ENCODE measurements around the gene NUP133.

Gene NUP133

DNA sequence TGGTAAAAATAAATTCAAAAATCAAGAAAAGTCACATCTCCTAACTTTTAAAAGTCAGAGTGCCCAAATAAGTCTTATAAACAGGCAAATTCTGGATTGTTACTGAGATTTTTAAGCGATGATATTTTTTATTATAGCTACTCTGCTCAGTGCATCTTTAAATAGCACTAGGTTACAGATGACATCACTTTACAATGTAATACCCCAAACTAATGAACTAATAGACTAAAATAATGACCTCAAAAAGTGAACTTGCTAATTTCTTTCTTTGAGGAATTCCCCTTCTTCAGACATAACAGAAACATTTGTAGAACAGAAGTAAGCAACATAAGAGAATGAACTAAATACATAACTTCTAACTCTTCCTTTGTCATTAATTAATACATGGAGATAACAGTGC lies 41.3 kb downstream of the NUP133 start:
- H3K23ac ChIP-seq (ENCODE audit: low read length in 2 of 2): no peak overlapping the region
- H3K4me3 ChIP-seq (ENCODE audit: insufficient read depth in 1 of 2, low read depth in 1 of 2, low read length in 2 of 2): no peak overlapping the region
- no peak overlapping the region for H2AK5ac ChIP-seq (ENCODE audit: low read length, severe bottlenecking)
- H3K14ac ChIP-seq (ENCODE audit: low read length in 2 of 2): no peak overlapping the region
- no peak overlapping the region for H2BK15ac ChIP-seq (ENCODE audit: low read depth, poor library complexity, severe bottlenecking)
- no peak overlapping the region for H4K8ac ChIP-seq (ENCODE audit: low read length)
- no peaks in the 10 kb centered on the region for H3K9me3 ChIP-seq (ENCODE audit: control insufficient read depth, low read length)
- no peak overlapping the region for H3K4ac ChIP-seq (ENCODE audit: low read depth in 1 of 2, low read length in 2 of 2)
- H3K18ac ChIP-seq (ENCODE audit: low read depth in 1 of 2, low read length in 2 of 2): no peak overlapping the region
- H2BK5ac ChIP-seq (ENCODE audit: low read depth, low read length, poor library complexity, severe bottlenecking): no peak overlapping the region
- no peak overlapping the region for H2BK120ac ChIP-seq (ENCODE audit: low read depth, low read length)
- H2BK12ac ChIP-seq (ENCODE audit: low read length in 2 of 2): no peak overlapping the region
- DNase-seq: no peak
- no peaks in the 10 kb centered on the region for H3K4me1 ChIP-seq (ENCODE audit: control insufficient read depth, insufficient read depth, low read depth, low read length)
- no CpG with 5 or more reads among the region's 1 CpG for WGBS
- peaks cover 18% of the 10 kb centered on the region for H3K79me1 ChIP-seq (replicated peaks; ENCODE audit: low read length, poor library complexity, severe bottlenecking)
- H2AFZ ChIP-seq (ENCODE audit: low read depth, low read length): no peak overlapping the region
- no peak overlapping the region for H3K4me2 ChIP-seq (ENCODE audit: low read length, poor library complexity, severe bottlenecking)
- no peaks in the 10 kb centered on the region for H3K27me3 ChIP-seq (ENCODE audit: control insufficient read depth in 1 of 2, insufficient read depth in 1 of 2, low read length in 2 of 2)
- peaks cover 44 to 96% of the 10 kb centered on the region in 2 experiments for H3K36me3 ChIP-seq (ENCODE audit: control insufficient read depth in 1 of 2, insufficient read depth in 2 of 2, low read depth in 1 of 2, low read length in 2 of 2)
- H3K9ac ChIP-seq (ENCODE audit: low read length): no peak overlapping the region
- H3K27ac ChIP-seq (ENCODE audit: low read length, poor library complexity, severe bottlenecking): no peak overlapping the region
- H4K91ac ChIP-seq (ENCODE audit: low read length): no peak overlapping the region

DNA sequence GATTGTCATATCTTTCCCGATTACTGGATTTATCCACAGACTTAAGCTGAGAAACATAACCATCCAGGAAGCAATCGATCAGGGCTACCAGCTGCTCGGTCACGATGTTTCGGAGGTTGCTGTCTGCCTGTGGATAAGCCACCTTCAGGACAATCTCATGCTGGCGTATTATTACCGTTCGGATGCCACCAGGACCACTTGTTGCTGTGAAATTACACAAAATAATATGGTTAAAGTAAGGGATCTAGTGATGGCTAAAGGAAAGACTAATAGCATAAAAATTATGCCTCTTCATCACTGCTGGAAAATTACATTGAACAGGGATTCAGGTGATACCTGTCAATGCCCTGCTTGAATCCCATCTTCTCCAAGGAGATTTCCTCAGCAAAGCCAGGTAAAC lies 43.5 kb downstream of the NUP133 start:
- no peak overlapping the region for H3K4ac ChIP-seq (ENCODE audit: low read depth in 1 of 2, low read length in 2 of 2)
- H2BK120ac ChIP-seq (ENCODE audit: low read depth, low read length): no peak overlapping the region
- H4K8ac ChIP-seq (ENCODE audit: low read length): no peak overlapping the region
- no peak for DNase-seq
- peaks cover 12% of the 10 kb centered on the region for H3K79me1 ChIP-seq (replicated peaks; ENCODE audit: low read length, poor library complexity, severe bottlenecking)
- no peak overlapping the region for H3K4me2 ChIP-seq (ENCODE audit: low read length, poor library complexity, severe bottlenecking)
- no peak overlapping the region for H3K14ac ChIP-seq (ENCODE audit: low read length in 2 of 2)
- no peak overlapping the region for H2AK5ac ChIP-seq (ENCODE audit: low read length, severe bottlenecking)
- no peak overlapping the region for H3K18ac ChIP-seq (ENCODE audit: low read depth in 1 of 2, low read length in 2 of 2)
- H3K36me3 ChIP-seq (ENCODE audit: control insufficient read depth in 1 of 2, insufficient read depth in 2 of 2, low read depth in 1 of 2, low read length in 2 of 2): peaks cover 39 to 97% of the 10 kb centered on the region in 2 experiments
- no peaks in the 10 kb centered on the region for H3K27me3 ChIP-seq (ENCODE audit: control insufficient read depth in 1 of 2, insufficient read depth in 1 of 2, low read length in 2 of 2)
- no peak overlapping the region for H2BK5ac ChIP-seq (ENCODE audit: low read depth, low read length, poor library complexity, severe bottlenecking)
- H3K4me3 ChIP-seq (ENCODE audit: insufficient read depth in 1 of 2, low read depth in 1 of 2, low read length in 2 of 2): no peak overlapping the region
- no peaks in the 10 kb centered on the region for H3K9me3 ChIP-seq (ENCODE audit: control insufficient read depth, low read length)
- no peak overlapping the region for H3K27ac ChIP-seq (ENCODE audit: low read length, poor library complexity, severe bottlenecking)
- no peak overlapping the region for H3K23ac ChIP-seq (ENCODE audit: low read length in 2 of 2)
- H2AFZ ChIP-seq (ENCODE audit: low read depth, low read length): no peak overlapping the region
- H4K91ac ChIP-seq (ENCODE audit: low read length): no peak overlapping the region
- H2BK12ac ChIP-seq (ENCODE audit: low read length in 2 of 2): no peak overlapping the region
- H3K9ac ChIP-seq (ENCODE audit: low read length): no peak overlapping the region
- no peak overlapping the region for H2BK15ac ChIP-seq (ENCODE audit: low read depth, poor library complexity, severe bottlenecking)
- WGBS: over 99% methylated on average over 8 of the region's 8 CpGs
- H3K4me1 ChIP-seq (ENCODE audit: control insufficient read depth, insufficient read depth, low read depth, low read length): no peaks in the 10 kb centered on the region

GRCh38 chr1:229461032-229461668 lies 47.0 kb downstream of the NUP133 start:
- H3K9ac ChIP-seq (ENCODE audit: low read length): no peak overlapping the region
- no peaks in the 10 kb centered on the region for H3K9me3 ChIP-seq (ENCODE audit: control insufficient read depth, low read length)
- no peaks in the 10 kb centered on the region for H3K4me1 ChIP-seq (ENCODE audit: control insufficient read depth, insufficient read depth, low read depth, low read length)
- H3K79me1 ChIP-seq (replicated peaks; ENCODE audit: low read length, poor library complexity, severe bottlenecking): peaks cover 8% of the 10 kb centered on the region
- no peak overlapping the region for H3K4ac ChIP-seq (ENCODE audit: low read depth in 1 of 2, low read length in 2 of 2)
- no peak overlapping the region for H2BK120ac ChIP-seq (ENCODE audit: low read depth, low read length)
- H3K4me2 ChIP-seq (ENCODE audit: low read length, poor library complexity, severe bottlenecking): no peak overlapping the region
- no peak for DNase-seq
- H2BK15ac ChIP-seq (ENCODE audit: low read depth, poor library complexity, severe bottlenecking): no peak overlapping the region
- H3K14ac ChIP-seq (ENCODE audit: low read length in 2 of 2): no peak overlapping the region
- H3K4me3 ChIP-seq (ENCODE audit: insufficient read depth in 1 of 2, low read depth in 1 of 2, low read length in 2 of 2): no peak overlapping the region
- H2AK5ac ChIP-seq (ENCODE audit: low read length, severe bottlenecking): no peak overlapping the region
- no peak overlapping the region for H3K18ac ChIP-seq (ENCODE audit: low read depth in 1 of 2, low read length in 2 of 2)
- no peak overlapping the region for H2AFZ ChIP-seq (ENCODE audit: low read depth, low read length)
- no peak overlapping the region for H3K27ac ChIP-seq (ENCODE audit: low read length, poor library complexity, severe bottlenecking)
- 97% methylated on average over 6 of the region's 7 CpGs for WGBS
- no peak overlapping the region for H4K8ac ChIP-seq (ENCODE audit: low read length)
- H3K27me3 ChIP-seq (ENCODE audit: control insufficient read depth in 1 of 2, insufficient read depth in 1 of 2, low read length in 2 of 2): no peaks in the 10 kb centered on the region
- H2BK5ac ChIP-seq (ENCODE audit: low read depth, low read length, poor library complexity, severe bottlenecking): no peak overlapping the region
- H4K91ac ChIP-seq (ENCODE audit: low read length): no peak overlapping the region
- H3K23ac ChIP-seq (ENCODE audit: low read length in 2 of 2): no peak overlapping the region
- no peak overlapping the region for H2BK12ac ChIP-seq (ENCODE audit: low read length in 2 of 2)
- peaks cover 32 to 97% of the 10 kb centered on the region in 2 experiments for H3K36me3 ChIP-seq (ENCODE audit: control insufficient read depth in 1 of 2, insufficient read depth in 2 of 2, low read depth in 1 of 2, low read length in 2 of 2)

DNA sequence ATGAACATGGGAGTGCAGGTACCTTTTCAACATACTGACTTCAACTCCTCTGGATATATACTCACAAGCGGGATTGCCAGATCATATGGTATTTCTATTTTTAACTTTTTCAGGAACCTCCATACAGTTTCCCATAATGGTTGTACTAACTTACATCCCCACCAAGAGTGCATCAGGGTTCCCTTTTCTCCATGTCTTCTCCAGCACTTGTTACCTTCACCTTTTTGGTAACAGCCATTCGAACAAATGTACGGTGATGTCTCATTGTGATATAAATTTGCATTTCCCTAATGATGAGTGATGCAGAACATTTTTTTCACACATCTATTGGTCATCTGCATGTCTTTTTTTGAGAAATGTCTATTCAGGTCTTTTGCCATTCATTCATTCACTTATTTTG lies 48.3 kb downstream of the NUP133 start:
- Histone ChIP-seq H3K27me3 (ENCODE audit: control insufficient read depth in 1 of 2, insufficient read depth in 1 of 2, low read length in 2 of 2) (no peaks in the 10 kb centered on the region), H3K27ac (ENCODE audit: low read length, poor library complexity, severe bottlenecking) (no peak overlapping the region), H4K91ac (ENCODE audit: low read length) (no peak overlapping the region), H3K79me1 (replicated peaks; ENCODE audit: low read length, poor library complexity, severe bottlenecking) (peaks cover 8% of the 10 kb centered on the region), H2BK15ac (ENCODE audit: low read depth, poor library complexity, severe bottlenecking) (no peak overlapping the region), H3K14ac (ENCODE audit: low read length in 2 of 2) (no peak overlapping the region), H3K23ac (ENCODE audit: low read length in 2 of 2) (no peak overlapping the region), H4K8ac (ENCODE audit: low read length) (no peak overlapping the region), H3K18ac (ENCODE audit: low read depth in 1 of 2, low read length in 2 of 2) (no peak overlapping the region), H2AFZ (ENCODE audit: low read depth, low read length) (no peak overlapping the region), H2BK5ac (ENCODE audit: low read depth, low read length, poor library complexity, severe bottlenecking) (no peak overlapping the region), H2BK12ac (ENCODE audit: low read length in 2 of 2) (no peak overlapping the region), H3K36me3 (ENCODE audit: control insufficient read depth in 1 of 2, insufficient read depth in 2 of 2, low read depth in 1 of 2, low read length in 2 of 2) (peaks cover 29 to 97% of the 10 kb centered on the region in 2 experiments), H3K4ac (ENCODE audit: low read depth in 1 of 2, low read length in 2 of 2) (no peak overlapping the region), H2BK120ac (ENCODE audit: low read depth, low read length) (no peak overlapping the region), H3K4me1 (ENCODE audit: control insufficient read depth, insufficient read depth, low read depth, low read length) (no peaks in the 10 kb centered on the region), H3K9ac (ENCODE audit: low read length) (no peak overlapping the region), H2AK5ac (ENCODE audit: low read length, severe bottlenecking) (no peak overlapping the region), H3K9me3 (ENCODE audit: control insufficient read depth, low read length) (no peaks in the 10 kb centered on the region), H3K4me2 (ENCODE audit: low read length, poor library complexity, severe bottlenecking) (no peak overlapping the region), H3K4me3 (ENCODE audit: insufficient read depth in 1 of 2, low read depth in 1 of 2, low read length in 2 of 2) (no peak overlapping the region)
- 100% methylated on average over 3 of the region's 3 CpGs for WGBS
- DNase-seq: no peak
